ENCODE measurements around the gene RASSF9. TPM values are rescaled to one million over a fixed set of nuclear protein-coding genes. Genes with fewer than 3 reads are reported as not detected.

The RASSF9 gene
- total RNA-seq, 1 donor = not detected

DNA sequence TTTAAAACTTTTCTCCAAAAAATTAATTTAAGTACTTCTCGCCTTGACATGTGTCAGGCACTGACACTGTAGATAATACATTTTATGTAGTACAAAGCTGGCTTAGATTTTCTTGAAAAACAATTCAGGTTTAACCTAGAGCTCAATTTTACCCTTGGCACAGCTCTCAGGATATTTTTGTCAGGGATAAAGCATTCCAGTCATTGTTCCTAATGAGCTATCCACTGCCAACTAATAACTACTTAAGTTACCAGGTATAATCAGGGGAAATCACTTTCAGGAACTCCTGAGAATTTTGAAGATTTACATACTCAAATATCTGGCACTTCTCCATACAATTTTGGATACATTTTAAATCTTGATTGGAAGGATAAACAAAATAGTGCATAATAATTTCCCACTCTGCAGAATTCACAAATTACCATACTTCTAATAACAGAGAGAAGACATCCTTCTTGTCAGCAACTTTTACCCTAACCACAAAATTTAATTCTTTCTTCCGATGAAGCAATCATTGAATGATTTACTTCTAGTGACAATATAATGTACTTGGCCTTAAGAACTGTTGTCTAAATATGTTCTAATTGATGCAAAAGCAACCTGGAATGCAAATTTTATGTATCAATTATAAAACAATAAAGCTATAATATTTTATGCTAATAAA, 4.8 kb downstream of the RASSF9 start:
- Histone ChIP-seq H3K9me3 (ENCODE audit: low read depth, low read length) (no peaks in the 10 kb centered on the region), H3K27me3 (ENCODE audit: insufficient read depth, low read length) (no peaks in the 10 kb centered on the region), H3K4me3 (ENCODE audit: low read length) (no peak overlapping the region), H3K4me1 (ENCODE audit: insufficient read depth, low read length) (no peaks in the 10 kb centered on the region)

DNA sequence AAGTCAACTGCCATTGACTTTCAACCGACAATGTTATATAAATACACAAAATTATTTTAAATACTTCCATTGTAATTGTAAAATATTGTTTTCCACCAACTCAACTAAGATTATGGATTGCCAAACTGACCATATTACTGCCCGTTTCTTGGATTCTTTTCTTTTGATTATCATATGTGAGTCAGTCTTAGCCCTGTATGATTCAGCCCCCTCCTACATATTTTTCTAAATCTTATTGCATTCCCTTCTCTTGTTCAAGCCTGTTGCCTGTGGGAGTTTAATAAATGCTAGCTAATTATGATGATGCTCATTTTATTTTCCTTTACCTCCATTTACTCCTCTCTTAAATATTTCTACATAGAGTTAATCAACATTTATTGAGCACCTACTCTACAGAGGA, 6.8 kb downstream of the RASSF9 start:
- no peak overlapping the region for H3K4me3 ChIP-seq (ENCODE audit: low read length)
- no peaks in the 10 kb centered on the region for H3K27me3 ChIP-seq (ENCODE audit: insufficient read depth, low read length)
- no peaks in the 10 kb centered on the region for H3K9me3 ChIP-seq (ENCODE audit: low read depth, low read length)
- H3K4me1 ChIP-seq (ENCODE audit: insufficient read depth, low read length) = no peaks in the 10 kb centered on the region

DNA sequence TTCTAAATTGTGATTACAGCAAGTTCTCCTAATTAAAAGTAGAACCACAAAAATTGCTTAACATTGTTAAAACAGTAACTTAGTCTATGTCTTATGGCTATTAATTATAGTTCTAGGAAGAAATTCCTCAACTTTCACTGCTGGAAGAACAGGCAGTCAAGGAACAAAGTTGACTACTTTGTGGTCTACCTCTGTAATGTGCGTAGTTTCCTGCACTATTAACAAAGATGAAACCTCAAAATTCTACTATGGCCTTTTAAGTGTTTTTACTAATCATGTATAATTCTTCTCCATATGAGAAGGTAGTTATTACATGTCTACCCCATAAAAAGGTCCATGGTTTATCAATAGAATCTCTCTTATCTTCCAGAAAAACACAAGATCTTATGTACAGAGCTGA, 7.6 kb downstream of the RASSF9 start:
- H3K4me3 ChIP-seq (ENCODE audit: low read length) = no peak overlapping the region
- H3K9me3 ChIP-seq (ENCODE audit: low read depth, low read length) = no peaks in the 10 kb centered on the region
- no peaks in the 10 kb centered on the region for H3K27me3 ChIP-seq (ENCODE audit: insufficient read depth, low read length)
- no peaks in the 10 kb centered on the region for H3K4me1 ChIP-seq (ENCODE audit: insufficient read depth, low read length)

DNA sequence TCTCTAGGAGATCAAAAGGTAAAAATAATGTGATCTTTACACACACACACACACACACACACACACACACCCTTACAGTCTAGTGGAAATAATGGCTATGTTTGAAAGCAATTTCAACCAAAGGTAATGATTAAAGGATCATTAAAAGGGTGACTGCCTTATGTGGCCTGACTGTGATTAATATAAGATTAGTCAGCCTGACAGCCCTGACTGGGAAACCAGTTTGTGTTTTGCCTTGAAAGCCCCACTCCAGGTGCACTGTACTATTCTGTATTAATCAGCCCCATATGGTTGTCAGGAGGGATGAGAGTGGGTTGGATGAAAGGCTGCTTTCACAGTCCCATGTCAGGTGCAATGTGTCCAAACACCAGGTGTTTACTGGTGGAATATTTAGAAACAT, 10.5 kb downstream of the RASSF9 start:
- Histone ChIP-seq H3K4me3 (ENCODE audit: low read length) (no peak overlapping the region), H3K4me1 (ENCODE audit: insufficient read depth, low read length) (no peaks in the 10 kb centered on the region), H3K9me3 (ENCODE audit: low read depth, low read length) (no peaks in the 10 kb centered on the region), H3K27me3 (ENCODE audit: insufficient read depth, low read length) (no peaks in the 10 kb centered on the region)

DNA sequence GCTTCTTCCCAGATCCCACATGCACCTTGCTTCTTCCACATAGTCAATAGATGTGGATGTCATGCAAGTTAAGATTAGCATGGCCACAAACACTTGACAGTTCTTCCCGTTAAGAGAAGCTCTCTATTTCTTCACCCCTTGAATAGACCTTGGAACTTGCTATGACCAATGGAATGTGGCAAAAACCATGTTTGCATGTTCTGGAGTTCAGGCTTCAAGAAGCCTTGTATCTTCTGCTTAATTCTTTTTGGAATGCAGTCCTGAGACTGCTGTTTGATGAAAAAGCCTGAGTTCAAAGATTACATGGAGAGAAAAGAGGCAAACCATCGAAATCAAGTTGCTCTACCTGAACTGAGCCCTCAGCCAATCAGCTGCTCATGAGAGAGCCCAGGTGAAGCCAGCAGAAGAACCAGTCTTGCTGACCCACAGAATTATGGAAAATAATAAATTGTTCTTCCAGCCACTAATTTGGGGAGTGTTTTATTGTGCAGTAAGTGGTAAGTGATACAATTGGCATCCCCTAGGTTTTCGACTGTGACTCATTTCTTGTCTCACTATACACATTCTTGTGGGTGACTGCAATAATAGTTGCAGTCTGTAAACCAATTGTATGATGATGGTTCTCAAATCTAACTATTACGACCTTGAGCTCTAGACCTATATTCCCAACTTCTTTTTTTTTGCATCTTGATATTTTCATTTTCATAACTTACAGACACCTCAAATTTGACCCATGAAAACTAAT, 12.6 kb downstream of the RASSF9 start:
- no peaks in the 10 kb centered on the region for H3K9me3 ChIP-seq (ENCODE audit: low read depth, low read length)
- H3K4me3 ChIP-seq (ENCODE audit: low read length) = no peak overlapping the region
- H3K4me1 ChIP-seq (ENCODE audit: insufficient read depth, low read length) = no peaks in the 10 kb centered on the region
- H3K27me3 ChIP-seq (ENCODE audit: insufficient read depth, low read length) = no peaks in the 10 kb centered on the region

DNA sequence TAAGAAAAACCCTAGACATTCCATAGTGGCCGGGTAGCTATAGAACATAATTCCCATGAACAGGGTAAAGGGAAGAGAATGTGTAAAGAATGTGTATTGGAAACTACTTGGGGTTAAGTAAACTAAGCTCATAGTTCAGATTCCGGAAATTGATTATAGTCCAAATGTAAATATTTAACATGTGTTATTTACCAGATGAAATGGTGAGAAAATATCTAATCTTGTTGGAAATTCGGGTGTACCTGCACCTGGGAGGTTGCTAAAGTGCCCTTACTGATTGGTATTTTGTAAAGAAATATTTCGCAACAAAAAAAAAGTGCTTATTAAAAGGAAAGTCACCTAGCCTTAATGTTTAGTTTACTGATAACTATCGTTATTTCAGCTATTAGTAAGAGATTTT, 14.4 kb downstream of the RASSF9 start:
- Histone ChIP-seq H3K4me1 (ENCODE audit: insufficient read depth, low read length) (no peaks in the 10 kb centered on the region), H3K27me3 (ENCODE audit: insufficient read depth, low read length) (no peaks in the 10 kb centered on the region), H3K9me3 (ENCODE audit: low read depth, low read length) (no peaks in the 10 kb centered on the region), H3K4me3 (ENCODE audit: low read length) (no peak overlapping the region)

DNA sequence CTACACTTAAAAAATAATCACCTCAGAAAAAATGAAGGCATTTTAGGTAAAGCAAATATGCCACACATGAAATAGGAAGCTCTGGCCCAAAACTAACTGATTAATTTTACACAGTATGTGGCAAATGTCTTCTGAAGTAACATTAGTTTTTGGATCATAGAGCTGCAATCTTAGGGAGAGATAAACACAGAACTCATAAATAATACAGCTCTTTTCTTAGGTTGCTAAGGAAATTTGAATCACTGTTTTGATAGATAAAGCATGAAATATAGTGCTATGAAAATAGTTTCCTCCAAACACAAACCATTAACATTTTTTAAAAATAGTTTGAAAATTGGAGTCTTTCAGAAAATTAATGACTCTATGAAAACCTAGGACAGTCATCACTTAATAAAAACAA, 15.0 kb downstream of the RASSF9 start:
- Histone ChIP-seq H3K4me1 (ENCODE audit: insufficient read depth, low read length) (no peaks in the 10 kb centered on the region), H3K27me3 (ENCODE audit: insufficient read depth, low read length) (no peaks in the 10 kb centered on the region), H3K4me3 (ENCODE audit: low read length) (no peak overlapping the region), H3K9me3 (ENCODE audit: low read depth, low read length) (no peaks in the 10 kb centered on the region)

DNA sequence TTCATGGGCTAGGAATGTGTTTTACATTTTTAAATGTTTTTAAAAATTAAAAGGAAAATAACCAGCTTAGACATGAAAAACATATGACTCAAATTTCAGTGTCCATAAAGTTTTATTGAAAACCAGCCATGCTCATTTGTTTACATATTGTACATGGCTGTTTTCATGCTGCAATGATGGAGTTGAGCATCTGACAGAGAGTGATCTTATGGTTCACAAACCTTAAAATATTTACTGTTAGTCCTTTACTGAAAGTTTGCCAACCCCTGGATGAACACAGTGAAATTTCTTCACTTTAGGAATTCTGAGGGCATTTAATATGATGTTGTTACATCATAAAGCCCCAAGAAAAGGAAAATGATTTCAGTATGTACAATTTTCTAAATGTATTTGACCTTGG, 16.1 kb downstream of the RASSF9 start:
- no peaks in the 10 kb centered on the region for H3K27me3 ChIP-seq (ENCODE audit: insufficient read depth, low read length)
- no peaks in the 10 kb centered on the region for H3K4me1 ChIP-seq (ENCODE audit: insufficient read depth, low read length)
- no peaks in the 10 kb centered on the region for H3K9me3 ChIP-seq (ENCODE audit: low read depth, low read length)
- H3K4me3 ChIP-seq (ENCODE audit: low read length) = no peak overlapping the region

DNA sequence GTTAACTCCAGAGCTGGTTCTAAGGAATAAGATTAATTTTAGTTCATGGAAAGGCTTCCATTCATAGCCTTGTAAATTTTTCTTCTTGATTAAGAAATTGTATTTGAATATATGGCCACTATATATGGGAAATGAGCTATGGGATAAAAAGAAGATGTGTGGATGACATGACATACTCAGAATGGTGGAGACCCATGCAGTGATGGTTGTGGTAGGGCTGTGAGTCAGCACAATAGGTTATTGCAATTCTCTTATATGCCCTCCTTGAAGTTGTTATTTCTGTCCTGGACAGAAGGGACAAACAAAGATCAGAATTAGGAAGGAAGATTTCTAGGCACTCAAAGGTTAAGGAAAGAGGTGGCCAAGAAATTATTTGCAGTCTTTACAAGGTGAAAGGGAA, 21.5 kb downstream of the RASSF9 start:
- H3K4me3 ChIP-seq (ENCODE audit: low read length) = no peak overlapping the region
- H3K9me3 ChIP-seq (ENCODE audit: low read depth, low read length) = no peaks in the 10 kb centered on the region
- H3K4me1 ChIP-seq (ENCODE audit: insufficient read depth, low read length) = no peaks in the 10 kb centered on the region
- H3K27me3 ChIP-seq (ENCODE audit: insufficient read depth, low read length) = no peaks in the 10 kb centered on the region

DNA sequence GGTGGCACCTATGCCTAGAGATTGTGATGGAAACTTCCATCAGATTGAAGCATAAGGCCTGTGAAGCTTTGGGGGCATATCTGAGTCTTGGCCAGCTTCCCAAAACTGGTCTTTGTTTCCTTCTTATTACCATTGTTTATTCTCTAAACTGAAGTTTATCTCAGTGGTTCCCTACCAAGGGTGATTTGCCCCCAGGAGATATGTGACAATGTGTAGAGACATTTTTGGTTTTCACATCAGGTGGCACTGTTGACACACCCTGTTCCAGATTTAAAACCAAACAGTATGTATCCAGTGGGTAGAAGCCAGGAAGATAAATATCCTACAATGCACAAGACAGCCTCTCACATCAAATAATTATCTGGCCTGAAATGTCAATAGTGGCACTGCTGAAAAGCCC, 22.1 kb downstream of the RASSF9 start:
- H3K9me3 ChIP-seq (ENCODE audit: low read depth, low read length) = no peaks in the 10 kb centered on the region
- no peak overlapping the region for H3K4me3 ChIP-seq (ENCODE audit: low read length)
- no peaks in the 10 kb centered on the region for H3K4me1 ChIP-seq (ENCODE audit: insufficient read depth, low read length)
- no peaks in the 10 kb centered on the region for H3K27me3 ChIP-seq (ENCODE audit: insufficient read depth, low read length)

DNA sequence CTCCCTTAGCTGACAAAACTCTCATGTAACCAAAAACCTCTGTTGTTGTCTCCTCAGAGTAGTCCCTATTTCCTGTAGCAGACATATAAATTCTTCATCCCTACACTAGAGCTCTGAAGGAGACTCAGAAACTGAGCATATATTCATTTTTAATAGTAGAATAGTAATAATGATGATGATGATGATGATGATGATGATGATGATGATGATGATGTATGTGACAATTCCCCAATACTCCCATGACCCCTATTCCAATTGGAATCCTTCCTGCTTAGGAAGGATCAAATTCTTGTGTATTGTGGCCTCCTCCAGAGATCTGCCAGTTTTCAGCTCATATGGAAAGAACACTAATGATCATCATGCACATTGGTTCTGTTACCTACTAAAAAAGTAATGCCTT, 26.7 kb downstream of the RASSF9 start:
- H3K27me3 ChIP-seq (ENCODE audit: insufficient read depth, low read length) = no peaks in the 10 kb centered on the region
- no peaks in the 10 kb centered on the region for H3K4me1 ChIP-seq (ENCODE audit: insufficient read depth, low read length)
- no peak overlapping the region for H3K4me3 ChIP-seq (ENCODE audit: low read length)
- H3K9me3 ChIP-seq (ENCODE audit: low read depth, low read length) = no peaks in the 10 kb centered on the region

DNA sequence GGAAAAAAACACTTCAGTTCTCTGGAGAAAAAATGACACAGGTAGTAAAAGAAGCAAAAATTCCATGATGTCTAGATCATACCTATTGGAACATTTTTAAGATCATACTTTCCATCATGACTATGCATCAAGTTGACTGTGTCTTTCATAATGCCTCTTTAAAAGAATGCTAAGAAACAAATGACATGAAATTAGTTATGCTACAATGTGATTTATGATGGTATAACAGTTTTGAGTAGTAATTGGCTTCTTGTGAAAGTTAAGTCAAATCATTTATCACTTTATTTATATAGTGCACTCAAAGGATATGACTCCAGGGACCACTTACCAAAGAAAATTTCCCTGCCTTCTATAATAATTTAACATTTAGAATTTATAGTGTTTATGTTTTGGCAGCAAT, 28.5 kb downstream of the RASSF9 start:
- H3K27me3 ChIP-seq (ENCODE audit: insufficient read depth, low read length) = no peaks in the 10 kb centered on the region
- no peak overlapping the region for H3K4me3 ChIP-seq (ENCODE audit: low read length)
- no peaks in the 10 kb centered on the region for H3K4me1 ChIP-seq (ENCODE audit: insufficient read depth, low read length)
- no peaks in the 10 kb centered on the region for H3K9me3 ChIP-seq (ENCODE audit: low read depth, low read length)

DNA sequence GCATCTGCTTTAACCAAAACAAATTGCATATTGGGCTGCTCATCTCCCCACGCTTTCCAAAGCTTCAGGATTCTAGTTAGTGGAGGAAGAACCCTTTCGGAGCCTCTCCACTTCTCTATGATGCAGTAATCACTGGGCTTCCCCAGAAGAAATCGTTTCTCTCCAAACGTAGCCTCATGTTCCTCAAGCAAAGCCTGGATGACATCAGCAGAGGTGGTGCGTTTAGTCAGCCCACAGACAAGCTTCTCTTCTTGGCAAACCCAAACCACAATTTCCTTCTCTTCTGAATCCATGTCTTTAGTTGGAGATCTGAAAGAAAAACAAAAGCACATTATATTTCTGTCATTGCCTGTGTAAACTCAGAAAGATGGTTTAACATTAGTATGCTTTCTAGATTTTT, 30.6 kb downstream of the RASSF9 start:
- no peaks in the 10 kb centered on the region for H3K9me3 ChIP-seq (ENCODE audit: low read depth, low read length)
- H3K27me3 ChIP-seq (ENCODE audit: insufficient read depth, low read length) = no peaks in the 10 kb centered on the region
- H3K4me3 ChIP-seq (ENCODE audit: low read length) = no peak overlapping the region
- H3K4me1 ChIP-seq (ENCODE audit: insufficient read depth, low read length) = no peaks in the 10 kb centered on the region

DNA sequence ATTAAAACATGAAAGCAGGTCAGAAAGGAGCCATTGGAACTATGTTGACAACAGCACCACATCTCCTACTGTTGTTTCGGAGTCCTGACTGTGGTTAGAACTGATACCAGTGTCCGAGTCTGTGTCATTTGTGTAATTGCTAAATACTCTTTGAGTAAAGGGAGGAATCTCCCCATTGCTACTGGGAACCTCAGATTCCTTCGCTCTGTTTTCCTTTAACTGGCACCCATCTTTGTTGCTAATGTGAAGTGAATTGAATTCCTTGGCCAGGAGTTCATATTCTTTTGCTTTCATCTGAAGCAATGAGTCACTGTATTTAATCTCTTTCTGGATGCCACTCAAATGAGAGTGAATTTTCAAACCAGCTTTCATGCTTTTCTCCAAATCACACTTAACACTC, 31.5 kb downstream of the RASSF9 start:
- H3K4me1 ChIP-seq (ENCODE audit: insufficient read depth, low read length) = no peaks in the 10 kb centered on the region
- no peaks in the 10 kb centered on the region for H3K9me3 ChIP-seq (ENCODE audit: low read depth, low read length)
- H3K4me3 ChIP-seq (ENCODE audit: low read length) = no peak overlapping the region
- no peaks in the 10 kb centered on the region for H3K27me3 ChIP-seq (ENCODE audit: insufficient read depth, low read length)

DNA sequence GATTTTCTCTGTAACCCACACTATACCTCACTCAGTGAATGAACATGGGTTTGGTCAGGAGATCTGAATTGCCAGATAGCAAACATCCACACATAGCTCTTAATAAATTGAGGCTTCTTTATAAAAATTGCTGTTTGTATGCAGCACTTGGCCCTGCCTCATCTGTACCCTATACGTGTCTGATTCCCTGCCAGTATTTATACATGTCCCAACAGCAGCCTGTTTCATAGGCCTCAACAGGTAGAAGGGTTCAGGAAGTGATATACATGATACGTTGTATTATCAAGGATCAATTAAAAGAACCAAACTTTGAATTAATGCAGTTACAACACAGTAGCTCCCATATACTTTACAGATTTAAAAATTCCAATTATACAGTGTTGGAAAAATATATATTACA, 32.3 kb downstream of the RASSF9 start:
- Histone ChIP-seq H3K4me3 (ENCODE audit: low read length) (no peak overlapping the region), H3K4me1 (ENCODE audit: insufficient read depth, low read length) (no peaks in the 10 kb centered on the region), H3K27me3 (ENCODE audit: insufficient read depth, low read length) (no peaks in the 10 kb centered on the region), H3K9me3 (ENCODE audit: low read depth, low read length) (no peaks in the 10 kb centered on the region)

DNA sequence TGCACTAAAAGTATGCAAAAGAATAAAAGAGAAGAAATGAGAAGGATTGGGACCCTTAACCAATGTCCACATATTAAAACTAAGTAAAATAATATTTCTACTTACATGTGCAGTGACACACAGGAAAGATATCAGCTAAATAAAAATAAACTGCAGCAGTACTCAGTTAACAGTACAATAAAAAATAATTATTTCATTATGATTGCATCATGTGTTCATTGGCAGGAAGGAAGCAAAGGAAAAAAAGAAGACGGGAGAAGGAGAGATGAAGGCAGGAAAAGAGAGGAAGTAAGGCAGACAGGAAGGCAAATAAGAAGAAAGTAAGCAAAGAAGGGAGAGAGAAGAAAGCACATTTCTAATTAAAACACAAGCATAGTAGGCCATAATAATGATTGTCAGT, 33.0 kb downstream of the RASSF9 start:
- H3K27me3 ChIP-seq (ENCODE audit: insufficient read depth, low read length) = no peaks in the 10 kb centered on the region
- H3K4me3 ChIP-seq (ENCODE audit: low read length) = no peak overlapping the region
- no peaks in the 10 kb centered on the region for H3K4me1 ChIP-seq (ENCODE audit: insufficient read depth, low read length)
- no peaks in the 10 kb centered on the region for H3K9me3 ChIP-seq (ENCODE audit: low read depth, low read length)

Data from mononuclear cell (primary cell).